HEK293 (cell line): ENCODE data around the gene TFDP1.

Experiments used
- CTCF ChIA-PET: fragments of 350-600 bp; formaldehyde crosslinking; extraction: SDS; loops from one replicate; lab custom pipeline; 2021; ENCODE audit warnings: antibody characterized with exemption; lab: Yijun Ruan, JAX
- POLR2A ChIA-PET: fragments of 300-600 bp; formaldehyde crosslinking; extraction: SDS; loops from one replicate; lab custom pipeline; 2020; ENCODE audit warnings: antibody characterized with exemption, inconsistent platforms; lab: Yijun Ruan, JAX
- H3K27ac ChIP-seq: fragments of 200-500 bp; sonication (Bioruptor generic); 2 replicates; pipeline ENCODE4 v1.5.1; 2014; ENCODE audit warnings: low read depth, low read length, control low read depth, inconsistent platforms; ENCODE audit errors: extremely low read depth
- H3K36me3 ChIP-seq, 2 experiments: fragments of 200-500 bp in 1 of 2; sonication (Bioruptor generic) in 1 of 2; 1 replicate in 1 of 2; 2 replicates in 1 of 2; pipeline ENCODE4 v1.5.1; 2014 to 2017; ENCODE audit warnings: inconsistent platforms in 2 of 2, low read length in 2 of 2; ENCODE audit not compliant: control insufficient read depth in 2 of 2, insufficient read depth in 1 of 2
- H3K4me1 ChIP-seq: fragments of 200-500 bp; sonication (Bioruptor generic); 2 replicates; pipeline ENCODE4 v1.5.1; 2014; ENCODE audit warnings: mild to moderate bottlenecking, low read length, inconsistent platforms; ENCODE audit not compliant: control insufficient read depth, insufficient read depth
- H3K4me3 ChIP-seq: 2 replicates; pipeline ENCODE4 v1.5.1; 2011; ENCODE audit warnings: low read depth, mild to moderate bottlenecking, control low read depth, low read length, moderate library complexity
- H3K9me3 ChIP-seq: fragments of 200-500 bp; sonication (Bioruptor generic); 2 replicates; pipeline ENCODE4 v1.5.1; 2014; ENCODE audit warnings: low read depth, low read length, inconsistent platforms; ENCODE audit not compliant: control insufficient read depth, insufficient read depth
- GLIS1 ChIP-seq: fragments of 450-650 bp; formaldehyde crosslinking; IDR thresholded peaks from 2 replicates; pipeline ENCODE4 v1.5.1; 2016; ENCODE audit warnings: missing biosample characterization, missing genetic modification characterization
- KLF8 ChIP-seq: fragments of 450-650 bp; formaldehyde crosslinking; IDR thresholded peaks from 2 replicates; pipeline ENCODE4 v1.5.1; 2016; ENCODE audit warnings: missing biosample characterization, missing genetic modification characterization
- PBX3 ChIP-seq: sonication (generic); formaldehyde crosslinking; IDR thresholded peaks from 2 replicates; pipeline ENCODE4 v1.8.1; 2022; ENCODE audit warnings: mild to moderate bottlenecking, moderate library complexity, missing genetic modification reagents
- PRDM2 ChIP-seq: fragments of 450-650 bp; formaldehyde crosslinking; IDR thresholded peaks from 2 replicates; pipeline ENCODE4 v1.5.1; 2016; ENCODE audit warnings: missing biosample characterization, missing genetic modification characterization, borderline replicate concordance
- ZBTB17 ChIP-seq: fragments of 450-650 bp; formaldehyde crosslinking; IDR thresholded peaks from 2 replicates; pipeline ENCODE4 v1.5.1; 2016; ENCODE audit warnings: missing biosample characterization, missing genetic modification characterization
- ZBTB26 ChIP-seq: fragments of 450-650 bp; formaldehyde crosslinking; optimal IDR thresholded peaks from 2 replicates; pipeline ENCODE3; 2016; ENCODE audit warnings: missing biosample characterization, mild to moderate bottlenecking, missing genetic modification characterization
- ZFHX2 ChIP-seq: fragments of 450-650 bp; formaldehyde crosslinking; conservative IDR thresholded peaks from 2 replicates; pipeline ENCODE4 v1.5.1; 2016; ENCODE audit warnings: missing biosample characterization, missing genetic modification characterization
- ZNF114 ChIP-seq: fragments of 450-650 bp; formaldehyde crosslinking; IDR thresholded peaks from 2 replicates; pipeline ENCODE4 v1.5.0; 2017; ENCODE audit warnings: missing biosample characterization, missing genetic modification characterization
- ZNF16 ChIP-seq: fragments of 450-650 bp; formaldehyde crosslinking; IDR thresholded peaks from 2 replicates; pipeline ENCODE4 v1.5.1; 2016; ENCODE audit warnings: low read depth, missing biosample characterization, missing genetic modification characterization
- ZNF175 ChIP-seq: fragments of 450-650 bp; formaldehyde crosslinking; IDR thresholded peaks from 2 replicates; pipeline ENCODE4 v1.5.1; 2016; ENCODE audit warnings: missing biosample characterization, missing genetic modification characterization
- ZNF366 ChIP-seq: fragments of 450-650 bp; formaldehyde crosslinking; conservative IDR thresholded peaks from 2 replicates; pipeline ENCODE4 v1.5.1; 2016; ENCODE audit warnings: missing biosample characterization, missing genetic modification characterization
- ZNF510 ChIP-seq: fragments of 450-650 bp; formaldehyde crosslinking; IDR thresholded peaks from 2 replicates; pipeline ENCODE4 v1.5.1; 2018; ENCODE audit warnings: mild to moderate bottlenecking, missing genetic modification characterization, missing biosample characterization; ENCODE audit not compliant: insufficient replicate concordance
- ZNF544 ChIP-seq: fragments of 450-650 bp; formaldehyde crosslinking; IDR thresholded peaks from 2 replicates; pipeline ENCODE4 v1.5.0; 2017; ENCODE audit warnings: missing biosample characterization, missing genetic modification characterization
- ZNF549 ChIP-seq: fragments of 450-650 bp; IDR thresholded peaks from 2 replicates; pipeline ENCODE4 v1.5.1; 2018; ENCODE audit warnings: missing biosample characterization, missing genetic modification characterization, mild to moderate bottlenecking, inconsistent platforms, moderate library complexity
- ZNF555 ChIP-seq: fragments of 450-650 bp; formaldehyde crosslinking; conservative IDR thresholded peaks from 2 replicates; pipeline ENCODE4 v1.5.1; 2017; ENCODE audit warnings: missing biosample characterization, mild to moderate bottlenecking, missing genetic modification characterization, inconsistent platforms
- ZNF558 ChIP-seq: fragments of 450-650 bp; formaldehyde crosslinking; IDR thresholded peaks from 2 replicates; pipeline ENCODE4 v1.5.1; 2016; ENCODE audit warnings: missing biosample characterization, missing genetic modification characterization
- ZNF580 ChIP-seq: fragments of 450-650 bp; formaldehyde crosslinking; IDR thresholded peaks from 2 replicates; pipeline ENCODE4 v1.5.1; 2016; ENCODE audit warnings: missing biosample characterization, missing genetic modification characterization
- ZNF610 ChIP-seq: fragments of 450-650 bp; formaldehyde crosslinking; IDR thresholded peaks from 2 replicates; pipeline ENCODE4 v1.5.1; 2016; ENCODE audit warnings: missing biosample characterization, missing genetic modification characterization, borderline replicate concordance
- ZNF660 ChIP-seq: fragments of 450-650 bp; IDR thresholded peaks from 2 replicates; pipeline ENCODE4 v1.5.1; 2018; ENCODE audit warnings: missing biosample characterization, mild to moderate bottlenecking, missing genetic modification characterization
- ZNF843 ChIP-seq: fragments of 450-650 bp; formaldehyde crosslinking; IDR thresholded peaks from 2 replicates; pipeline ENCODE4 v1.5.1; 2016; ENCODE audit warnings: missing biosample characterization, missing genetic modification characterization
- TF ChIP-seq, protein P1 (sequence below): fragments of 450-650 bp; formaldehyde crosslinking; IDR thresholded peaks from 2 replicates; pipeline ENCODE4 v1.5.1; 2017; ENCODE audit warnings: missing biosample characterization, missing genetic modification characterization

The TFDP1 gene

DNA sequence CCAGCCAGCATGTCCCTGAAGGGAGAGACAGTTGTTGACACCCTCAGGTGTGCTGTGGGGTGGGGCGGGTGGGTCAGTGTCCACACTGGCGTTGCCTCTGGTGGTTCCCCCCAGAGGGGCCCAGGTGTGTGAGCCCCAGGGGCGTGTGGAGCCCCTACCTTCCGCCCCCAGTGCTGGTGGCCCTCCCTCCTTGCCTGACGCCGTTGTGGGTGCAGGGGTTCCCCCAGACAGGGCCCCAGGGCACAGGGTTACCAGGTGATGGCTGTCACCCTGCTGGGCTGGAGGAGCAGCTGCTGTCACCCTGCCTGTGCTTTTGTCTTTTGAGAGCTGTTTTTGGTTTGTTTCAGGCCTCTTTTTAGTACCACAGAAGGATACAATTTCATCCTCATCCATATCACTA lies 46.3 kb downstream of the TFDP1 start:
- Histone ChIP-seq H3K4me1 (no peaks in the 10 kb centered on the region), H3K36me3 (peaks cover 0 to 100% of the 10 kb centered on the region in 2 experiments; a peak in 2 of 3 replicates), H3K27ac (no peak overlapping the region), H3K4me3 (no peak overlapping the region), H3K9me3 (no peaks in the 10 kb centered on the region)
- no peak for TF ChIP-seq ZNF175 (tag by site-specific recombination)
- TF ChIP-seq ZBTB17, result no peak
- TF ChIP-seq PRDM2, result no peak
- no peak for TF ChIP-seq ZFHX2 (tag by site-specific recombination)
- no peak for TF ChIP-seq ZNF16 (tag by site-specific recombination)
- TF ChIP-seq ZNF549 (tag by site-specific recombination), result no peak
- CTCF ChIA-PET, result no interaction called here
- POLR2A ChIA-PET, result no interaction called here

- Histone ChIP-seq H3K27ac (no peak overlapping the region), H3K36me3 (peaks cover 0 to 100% of the 10 kb centered on the region in 2 experiments; a peak in 2 of 3 replicates), H3K4me1 (no peaks in the 10 kb centered on the region), H3K9me3 (no peaks in the 10 kb centered on the region), H3K4me3 (no peak overlapping the region)
- POLR2A ChIA-PET, result no interaction called here
- CTCF ChIA-PET, result interaction anchor here (0.6 kb wide), 1 partner anchor 17 kb away, joined by 3 read pairs; no protein-coding TSS in a partner anchor
- TF ChIP-seq ZNF510 (tag by site-specific recombination) (no peak), ZNF843 (tag by site-specific recombination) (no peak), ZBTB26 (tag by site-specific recombination) (no peak), ZNF558 (tag by site-specific recombination) (no peak), GLIS1 (tag by site-specific recombination) (no peak), ZNF555 (tag by site-specific recombination) (no peak), ZNF544 (tag by site-specific recombination) (no peak), ZNF580 (tag by site-specific recombination) (no peak), ZNF366 (no peak), PBX3 (CRISPR knock-in tag) (no peak), KLF8 (tag by site-specific recombination) (no peak), ZNF114 (tag by site-specific recombination) (no peak), ZNF610 (no peak), ZNF660 (tag by site-specific recombination) (no peak)
- TF ChIP-seq, protein P1, sequence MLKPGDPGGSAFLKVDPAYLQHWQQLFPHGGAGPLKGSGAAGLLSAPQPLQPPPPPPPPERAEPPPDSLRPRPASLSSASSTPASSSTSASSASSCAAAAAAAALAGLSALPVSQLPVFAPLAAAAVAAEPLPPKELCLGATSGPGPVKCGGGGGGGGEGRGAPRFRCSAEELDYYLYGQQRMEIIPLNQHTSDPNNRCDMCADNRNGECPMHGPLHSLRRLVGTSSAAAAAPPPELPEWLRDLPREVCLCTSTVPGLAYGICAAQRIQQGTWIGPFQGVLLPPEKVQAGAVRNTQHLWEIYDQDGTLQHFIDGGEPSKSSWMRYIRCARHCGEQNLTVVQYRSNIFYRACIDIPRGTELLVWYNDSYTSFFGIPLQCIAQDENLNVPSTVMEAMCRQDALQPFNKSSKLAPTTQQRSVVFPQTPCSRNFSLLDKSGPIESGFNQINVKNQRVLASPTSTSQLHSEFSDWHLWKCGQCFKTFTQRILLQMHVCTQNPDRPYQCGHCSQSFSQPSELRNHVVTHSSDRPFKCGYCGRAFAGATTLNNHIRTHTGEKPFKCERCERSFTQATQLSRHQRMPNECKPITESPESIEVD, result no peak
Measured at GRCh38 chr13:113631341-113632095, 47.0 kb downstream of the TFDP1 start.
